DOHH2 (cell line): Measurements from ENCODE around the gene NAA25.
A peak's percentile ranks its signal among the peaks of the same experiment; 100 is the strongest.
"Not testable (repeated sequence)": the region's sequence is repeated elsewhere in the genome, so short reads cannot be mapped to it uniquely, and the experiment has no call there.

Experiments used
- H3F3A ChIP-seq: fragments of 200-600 bp; sonication (generic), shearing (Covaris generic); 2 replicates; pipeline ENCODE4 v1.6.0; 2016; ENCODE audit warnings: antibody characterized with exemption, mild to moderate bottlenecking; ENCODE audit not compliant: control insufficient read depth, insufficient read depth
- H3K27ac ChIP-seq: fragments of 200-600 bp; sonication (generic); 2 replicates; pipeline ENCODE4 v1.5.1; 2014; ENCODE audit warnings: low read depth, mild to moderate bottlenecking, low read length, moderate library complexity
- H3K27me3 ChIP-seq: fragments of 200-600 bp; sonication (generic); 2 replicates; pipeline ENCODE4 v1.6.1; 2014; ENCODE audit warnings: mild to moderate bottlenecking, low read length, mixed read lengths; ENCODE audit not compliant: control insufficient read depth
- H3K36me3 ChIP-seq: fragments of 200-600 bp; sonication (generic); 2 replicates; pipeline ENCODE4 v1.6.1; 2014; ENCODE audit warnings: mild to moderate bottlenecking, low read length, moderate library complexity, mixed read lengths; ENCODE audit not compliant: control insufficient read depth
- H3K4me1 ChIP-seq: fragments of 200-600 bp; sonication (generic); 2 replicates; pipeline ENCODE4 v1.6.1; 2014; ENCODE audit warnings: mild to moderate bottlenecking, low read length, mixed read lengths; ENCODE audit not compliant: control insufficient read depth
- H3K4me2 ChIP-seq: fragments of 200-600 bp; sonication (generic); 2 replicates; pipeline ENCODE4 v1.6.0; 2014; ENCODE audit warnings: mild to moderate bottlenecking, low read length, moderate library complexity
- H3K4me3 ChIP-seq: fragments of 200-600 bp; sonication (generic); 2 replicates; pipeline ENCODE4 v1.5.1; 2014; ENCODE audit warnings: mild to moderate bottlenecking, low read length, mixed read lengths
- H3K79me2 ChIP-seq: fragments of 200-600 bp; sonication (generic); 2 replicates; pipeline ENCODE4 v1.6.1; 2014; ENCODE audit warnings: mild to moderate bottlenecking, low read length, mixed read lengths; ENCODE audit not compliant: control insufficient read depth
- H3K9me2 ChIP-seq: fragments of 200-600 bp; sonication (generic); replicated peaks from 2 replicates; pipeline ENCODE4 v1.6.1; 2014; ENCODE audit warnings: mild to moderate bottlenecking, low read length, mixed read lengths; ENCODE audit not compliant: control insufficient read depth
- H3K9me3 ChIP-seq: fragments of 200-600 bp; sonication (generic); 2 replicates; pipeline ENCODE4 v1.6.1; 2014; ENCODE audit warnings: antibody characterized with exemption, low read length, mixed read lengths; ENCODE audit not compliant: control insufficient read depth, insufficient read depth
- H4K20me1 ChIP-seq: fragments of 200-600 bp; sonication (generic); 2 replicates; pipeline ENCODE4 v1.6.0; 2014; ENCODE audit warnings: low read depth, mild to moderate bottlenecking, antibody characterized with exemption, low read length, moderate library complexity; ENCODE audit not compliant: control insufficient read depth, insufficient read depth
- CTCF ChIP-seq: fragments of 200-600 bp; sonication (generic); IDR thresholded peaks from one replicate; pipeline ENCODE4 v1.5.1; 2014; ENCODE audit warnings: antibody characterized with exemption, mild to moderate bottlenecking, low read depth, low read length; ENCODE audit not compliant: poor library complexity, severe bottlenecking
- EZH2phosphoT487 ChIP-seq: fragments of 200-600 bp; sonication (generic); IDR thresholded peaks from 2 replicates; pipeline ENCODE4 v1.6.1; 2017; ENCODE audit warnings: borderline replicate concordance, mild to moderate bottlenecking, antibody characterized with exemption, low read length, moderate library complexity, mixed read lengths

Gene NAA25

GRCh38 chr12:112004041-112004440 is 104.5 kb downstream of the NAA25 start:
- TF ChIP-seq CTCF = no peak
- TF ChIP-seq EZH2phosphoT487 = no peak
- Histone ChIP-seq H3K27ac (no peak overlapping the region), H4K20me1 (no peaks in the 10 kb centered on the region), H3K4me2 (no peak overlapping the region), H3K4me3 (no peak overlapping the region), H3K36me3 (peaks cover 12% of the 10 kb centered on the region), H3K27me3 (no peaks in the 10 kb centered on the region), H3K4me1 (peaks cover 38% of the 10 kb centered on the region), H3F3A (peaks cover 12% of the 10 kb centered on the region), H3K79me2 (no peaks in the 10 kb centered on the region), H3K9me2 (no peaks in the 10 kb centered on the region), H3K9me3 (no peaks in the 10 kb centered on the region)

GRCh38 chr12:112001576-112001975 is 107.0 kb downstream of the NAA25 start:
- H3K27me3 ChIP-seq = no peaks in the 10 kb centered on the region
- no peaks in the 10 kb centered on the region for H3K9me3 ChIP-seq
- H3K9me2 ChIP-seq = no peaks in the 10 kb centered on the region
- no peaks in the 10 kb centered on the region for H4K20me1 ChIP-seq
- H3K4me3 ChIP-seq = peak overlapping the region; percentile 18; the same call in 1 of the 2 replicates
- TF ChIP-seq EZH2phosphoT487 (no peak), CTCF (no peak)
- H3F3A ChIP-seq = peaks cover 17% of the 10 kb centered on the region
- H3K27ac ChIP-seq = no peak overlapping the region
- peaks cover 24% of the 10 kb centered on the region for H3K4me1 ChIP-seq
- H3K79me2 ChIP-seq = no peaks in the 10 kb centered on the region
- peaks cover 12% of the 10 kb centered on the region for H3K36me3 ChIP-seq
- H3K4me2 ChIP-seq = peak overlapping the region; percentile 32

DNA sequence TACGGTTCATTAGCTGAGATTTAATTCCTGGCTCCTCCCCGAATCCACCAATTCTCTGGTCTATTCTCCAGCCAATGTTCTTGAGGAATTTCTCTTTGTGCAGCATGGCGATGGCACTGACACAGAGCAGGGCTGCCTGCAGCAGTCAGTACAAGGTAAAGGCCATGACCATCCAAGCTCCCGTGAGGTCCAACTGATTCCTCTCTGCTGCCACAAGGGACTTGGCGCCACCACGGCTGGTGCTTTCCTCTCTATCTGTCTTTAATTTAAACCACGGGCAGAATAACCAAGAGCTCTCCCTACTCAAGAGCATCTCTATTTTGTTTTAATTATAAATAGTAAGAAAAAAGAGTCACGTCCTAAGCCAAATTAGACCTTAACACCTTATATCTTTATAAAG is 107.8 kb downstream of the NAA25 start:
- peaks cover 17% of the 10 kb centered on the region for H3F3A ChIP-seq
- H3K79me2 ChIP-seq = no peaks in the 10 kb centered on the region
- no peak overlapping the region for H3K4me3 ChIP-seq
- no peaks in the 10 kb centered on the region for H4K20me1 ChIP-seq
- TF ChIP-seq CTCF (no peak), EZH2phosphoT487 (no peak)
- H3K36me3 ChIP-seq = peaks cover 12% of the 10 kb centered on the region
- H3K4me1 ChIP-seq = peaks cover 31% of the 10 kb centered on the region
- no peaks in the 10 kb centered on the region for H3K9me2 ChIP-seq
- no peak overlapping the region for H3K27ac ChIP-seq
- no peaks in the 10 kb centered on the region for H3K9me3 ChIP-seq
- H3K27me3 ChIP-seq = no peaks in the 10 kb centered on the region
- H3K4me2 ChIP-seq = no peak overlapping the region

DNA sequence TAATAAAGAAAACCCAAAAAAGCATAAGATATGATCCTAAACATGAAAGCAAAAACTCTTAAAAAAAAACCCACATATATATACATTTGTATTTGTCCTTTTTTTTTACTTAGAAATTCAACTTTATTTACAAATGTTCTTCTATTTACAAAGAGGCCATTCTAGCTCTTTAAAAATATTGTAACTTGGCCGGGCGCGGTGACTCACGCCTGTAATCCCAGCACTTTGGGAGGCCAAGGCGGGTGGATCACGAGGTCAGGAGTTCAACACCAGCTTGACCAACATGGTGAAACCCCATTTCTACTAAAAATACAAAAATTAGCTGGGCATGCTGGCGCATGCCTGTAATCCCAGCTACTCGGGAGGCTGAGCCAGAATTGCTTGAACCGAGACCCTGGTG is 109.5 kb downstream of the NAA25 start:
- H3F3A ChIP-seq, H4K20me1 ChIP-seq, H3K4me2 ChIP-seq, H3K27ac ChIP-seq, H3K9me2 ChIP-seq, H3K27me3 ChIP-seq, H3K4me3 ChIP-seq, H3K79me2 ChIP-seq, H3K9me3 ChIP-seq: not testable (repeated sequence)
- peaks cover 12% of the 10 kb centered on the region for H3K36me3 ChIP-seq
- H3K4me1 ChIP-seq = peaks cover 48% of the 10 kb centered on the region
